Vagina (tissue), 2 donors: ENCODE results near the gene CNGB1. TPM values are rescaled to one million over a fixed set of nuclear protein-coding genes. Genes with fewer than 3 reads are reported as not detected.

ENCODE experiments used
- DNase-seq, 2 donors: peaks; one replicate each; pipeline ENCODE4 v3.0.0-alpha.2; 2017; ENCODE audit errors: extremely low spot score in 2 of 2
- H3K27ac ChIP-seq: fragments of 200-600 bp; sonication (generic); one replicate; pipeline ENCODE4 v1.5.1; 2019
- H3K27me3 ChIP-seq: fragments of 200-600 bp; sonication (generic); one replicate; pipeline ENCODE4 v1.5.1; 2019
- H3K36me3 ChIP-seq, 2 donors: fragments of 200-600 bp; sonication (generic); one replicate each; pipeline ENCODE4 v1.5.1; 2017 to 2019
- H3K4me1 ChIP-seq: fragments of 200-600 bp; sonication (generic); one replicate; pipeline ENCODE4 v1.5.1; 2019
- H3K4me3 ChIP-seq, 2 donors: fragments of 200-600 bp; sonication (generic); 1 replicate in 1 of 2; 2 replicates in 1 of 2; pipeline ENCODE4 v1.5.1; 2016 to 2019
- H3K9me3 ChIP-seq: fragments of 200-600 bp; sonication (generic); one replicate; pipeline ENCODE4 v1.5.1; 2019
- CTCF ChIP-seq, 3 experiments: fragments of 450-650 bp in 2 of 3; fragments of 200-600 bp in 1 of 3; sonication (generic) in 1 of 3; IDR thresholded peaks; one replicate each; pipeline ENCODE4 v1.5.1; 2017 to 2019; ENCODE audit warnings: antibody characterized with exemption in 3 of 3, mild to moderate bottlenecking in 2 of 3, moderate library complexity in 2 of 3
- POLR2A ChIP-seq, 2 donors: fragments of 450-650 bp; IDR thresholded peaks; one replicate each; pipeline ENCODE4 v1.6.1; 2017; ENCODE audit warnings: antibody characterized with exemption in 2 of 2, mild to moderate bottlenecking in 2 of 2, moderate library complexity in 2 of 2
- POLR2AphosphoS5 ChIP-seq, 2 donors: sonication (generic); formaldehyde crosslinking; IDR thresholded peaks; one replicate each; pipeline ENCODE4 v1.9.0; 2017; ENCODE audit warnings: antibody characterized with exemption in 2 of 2, mild to moderate bottlenecking in 2 of 2, low read depth in 1 of 2; ENCODE audit not compliant: insufficient read depth in 1 of 2
- intact Hi-C: fragments of 100-400 bp; cut with DNase I; formaldehyde crosslinking; loops from one replicate; pipeline ENCODE4 v1.15.1; 2023
- total RNA-seq: library from RNA; depleted of rRNA; stranded (reverse); fragments of >200 nt; gene quantifications from one replicate; pipeline ENCODE4 v1.2.3, GENCODE V29; 2016

Gene CNGB1
- total RNA-seq, 1 donor from 2014 or later = not detected

- intact Hi-C loops = loop anchor here (5.0 to 10.0 kb wide), 3 partner anchors 198 to 405 kb away; partner anchors contain the start of gene KIFC3
- H3K4me1 ChIP-seq = peaks cover 37% of the 10 kb centered on the region
- no peak for TF ChIP-seq POLR2AphosphoS5 (IDR thresholded peaks at IDR 0.05; ENCODE audit: insufficient read depth in 1 of 2, low read depth in 1 of 2)
- no peak for TF ChIP-seq CTCF (IDR thresholded peaks at IDR 0.05)
- TF ChIP-seq POLR2A (IDR thresholded peaks at IDR 0.05) = no peak
- no peaks in the 10 kb centered on the region for H3K9me3 ChIP-seq
- DNase-seq = no peak
- no peaks in the 10 kb centered on the region for H3K27me3 ChIP-seq
- H3K4me3 ChIP-seq = peak within 1 kb of the TSS; percentile 75 to 88
- H3K27ac ChIP-seq = peak within 1 kb of the TSS; percentile 78
- peaks cover 0 to 31% of the 10 kb centered on the region in 2 donors for H3K36me3 ChIP-seq
These were observed 29.2 kb upstream of the CNGB1 start, which contains the start of gene ZNF319 for GRCh38 chr16:57999971-58000705. TSS of gene ZNF319 (minus strand) at chr16:58000672. CDS start at chr16:57998265, 2,407 bp downstream.

GRCh38 chr16:57999366-57999970 is 28.5 kb upstream of the CNGB1 start:
- Histone ChIP-seq H3K9me3 (no peaks in the 10 kb centered on the region), H3K4me3 (peak overlapping the region; percentile 75 to 88), H3K36me3 (peaks cover 0 to 35% of the 10 kb centered on the region in 2 donors), H3K27ac (peak overlapping the region; percentile 78), H3K4me1 (peaks cover 44% of the 10 kb centered on the region), H3K27me3 (no peaks in the 10 kb centered on the region)
- intact Hi-C loops = loop anchor here (5.0 to 10.0 kb wide), 2 partner anchors 197 to 245 kb away; partner anchors contain the start of gene KIFC3
- no peak for DNase-seq
- no peak for TF ChIP-seq POLR2A (IDR thresholded peaks at IDR 0.05)

GRCh38 chr16:57998992-57999365 is 28.1 kb upstream of the CNGB1 start:
- Histone ChIP-seq H3K36me3 (peaks cover 0 to 35% of the 10 kb centered on the region in 2 donors), H3K27me3 (no peaks in the 10 kb centered on the region), H3K9me3 (no peaks in the 10 kb centered on the region), H3K27ac (no peak overlapping the region), H3K4me1 (peaks cover 46% of the 10 kb centered on the region), H3K4me3 (peak overlapping the region in 1 of 2 donors; percentile 88)
- no peak for TF ChIP-seq POLR2AphosphoS5 (IDR thresholded peaks at IDR 0.05; ENCODE audit: insufficient read depth in 1 of 2, low read depth in 1 of 2)
- no peak for TF ChIP-seq CTCF (IDR thresholded peaks at IDR 0.05)
- TF ChIP-seq POLR2A (IDR thresholded peaks at IDR 0.05) = no peak
- DNase-seq = no peak
- intact Hi-C loops = loop anchor here (5.0 to 10.0 kb wide), 2 partner anchors 197 to 244 kb away; partner anchors contain the start of gene KIFC3

- Histone ChIP-seq H3K27ac (no peak overlapping the region), H3K27me3 (no peaks in the 10 kb centered on the region), H3K4me3 (no peak overlapping the region), H3K4me1 (peaks cover 46% of the 10 kb centered on the region), H3K36me3 (peaks cover 0 to 35% of the 10 kb centered on the region in 2 donors), H3K9me3 (no peaks in the 10 kb centered on the region)
- DNase-seq = no peak
- intact Hi-C loops = loop anchor here (5.0 to 10.0 kb wide), 2 partner anchors 196 to 244 kb away; partner anchors contain the start of gene KIFC3
- TF ChIP-seq CTCF (IDR thresholded peaks at IDR 0.05) (no peak), POLR2AphosphoS5 (IDR thresholded peaks at IDR 0.05; ENCODE audit: insufficient read depth in 1 of 2, low read depth in 1 of 2) (no peak), POLR2A (IDR thresholded peaks at IDR 0.05) (no peak)
These were observed 27.6 kb upstream of the CNGB1 start for GRCh38 chr16:57998486-57998885.

- TF ChIP-seq CTCF (IDR thresholded peaks at IDR 0.05) = no peak
- TF ChIP-seq POLR2AphosphoS5 (IDR thresholded peaks at IDR 0.05; ENCODE audit: insufficient read depth in 1 of 2, low read depth in 1 of 2) = no peak
- TF ChIP-seq POLR2A (IDR thresholded peaks at IDR 0.05) = no peak
- Histone ChIP-seq H3K27me3 (no peaks in the 10 kb centered on the region), H3K9me3 (no peaks in the 10 kb centered on the region), H3K36me3 (peaks cover 0 to 35% of the 10 kb centered on the region in 2 donors), H3K4me3 (no peak overlapping the region), H3K4me1 (peaks cover 46% of the 10 kb centered on the region), H3K27ac (no peak overlapping the region)
- no peak for DNase-seq
- intact Hi-C loops = loop anchor here (5.0 to 10.0 kb wide), 2 partner anchors 195 to 243 kb away; partner anchors contain the start of gene KIFC3
These were observed 26.8 kb upstream of the CNGB1 start for GRCh38 chr16:57997528-57998265.
